Lung microvascular endothelial cell (primary cell): ENCODE results near the gene TEX28. TPM values are rescaled to one million over a fixed set of nuclear protein-coding genes. Genes with fewer than 3 reads are reported as not detected.
A peak's percentile ranks its signal among the peaks of the same experiment; 100 is the strongest.
"Not testable (repeated sequence)": the region's sequence is repeated elsewhere in the genome, so short reads cannot be mapped to it uniquely, and the experiment has no call there.

Source experiments
- DNase-seq, 2 donors: peaks; one replicate each; pipeline versions ENCODE4 v3.0.0 to v3.0.0-alpha.2; 2010; ENCODE audit warnings: low read depth in 2 of 2
- total RNA-seq: library from RNA; depleted of rRNA; stranded (reverse); fragments of >200 nt; gene quantifications from 2 replicates; pipeline ENCODE4 v1.2.1, GENCODE V29; 2014

Gene TEX28
- not detected in 2 replicates for total RNA-seq

GRCh38 chrX:154294791-154295574, at the start of gene TEX28:
Gene TEX28, minus strand, starts transcription at chrX:154295124. Its CDS starts 3,007 bp downstream, at chrX:154292117.
- no peak for DNase-seq

DNA sequence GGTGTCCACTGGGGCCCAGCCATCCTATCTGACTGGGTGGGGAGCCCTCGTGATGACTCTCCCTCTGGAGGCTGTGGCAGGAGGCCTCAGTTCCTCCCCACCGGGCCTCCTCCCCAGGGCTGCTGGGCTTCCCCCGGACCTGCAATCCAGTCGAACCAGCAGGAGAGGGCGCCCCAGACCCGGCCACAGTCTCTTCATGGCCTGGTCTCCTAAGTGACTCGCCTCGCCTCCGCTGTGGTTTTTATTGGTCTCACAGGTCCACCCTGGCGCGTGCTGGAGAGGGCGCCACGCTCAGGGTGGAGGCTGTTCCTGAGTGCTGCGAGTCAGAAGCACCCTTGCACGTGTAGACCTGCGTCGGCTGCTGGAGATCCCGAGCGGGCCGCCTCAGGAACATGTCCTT, 48.7 kb upstream of the TEX28 start:
- not testable (repeated sequence) for DNase-seq

GRCh38 chrX:154343063-154343462, 48.1 kb upstream of the TEX28 start:
- DNase-seq: not testable (repeated sequence)

DNA sequence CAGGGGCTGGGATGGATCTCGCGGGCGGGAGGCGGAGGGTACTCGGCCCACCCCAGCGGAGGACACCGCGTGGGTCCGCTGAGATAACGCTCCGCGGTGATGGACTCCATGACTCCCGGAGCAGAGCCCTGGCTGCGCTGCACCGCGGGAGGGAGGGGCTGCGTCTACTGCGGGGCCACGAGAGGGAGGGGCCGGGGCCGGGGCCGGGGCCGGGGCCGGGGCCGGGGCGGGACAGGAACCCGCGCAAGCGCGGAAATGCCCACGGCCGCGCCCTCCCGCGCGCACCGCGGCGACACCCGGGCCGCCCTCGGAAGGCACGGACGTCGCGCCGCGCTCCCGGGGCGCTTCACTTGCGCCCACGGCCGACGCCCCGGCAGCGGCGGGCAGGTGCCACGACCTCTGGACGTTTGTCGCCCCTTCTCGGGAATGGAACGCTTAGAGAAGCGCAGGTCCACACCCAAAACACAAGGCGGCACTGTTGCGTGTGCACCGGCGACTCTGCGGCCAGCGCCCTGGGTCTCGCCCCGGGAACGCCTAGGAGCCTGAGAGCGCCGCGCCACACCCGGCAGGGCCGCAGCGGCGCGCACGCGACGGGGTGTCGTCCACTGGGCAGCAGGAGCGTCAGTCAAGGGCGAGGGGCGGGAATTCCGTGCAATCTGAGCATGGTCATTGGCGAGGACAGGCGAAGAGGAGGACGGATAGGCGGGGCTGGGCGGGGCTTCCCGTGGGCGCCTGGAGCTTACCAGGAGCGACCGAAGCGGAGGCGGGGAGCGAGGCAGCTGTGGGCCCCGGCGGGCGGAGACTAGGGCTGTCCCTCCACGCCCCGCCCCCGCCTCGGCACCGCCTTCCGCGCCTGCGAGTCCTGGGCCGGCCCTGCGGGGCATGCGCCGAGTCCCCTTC, 46.7 kb upstream of the TEX28 start:
- DNase-seq: not testable (repeated sequence)

DNA sequence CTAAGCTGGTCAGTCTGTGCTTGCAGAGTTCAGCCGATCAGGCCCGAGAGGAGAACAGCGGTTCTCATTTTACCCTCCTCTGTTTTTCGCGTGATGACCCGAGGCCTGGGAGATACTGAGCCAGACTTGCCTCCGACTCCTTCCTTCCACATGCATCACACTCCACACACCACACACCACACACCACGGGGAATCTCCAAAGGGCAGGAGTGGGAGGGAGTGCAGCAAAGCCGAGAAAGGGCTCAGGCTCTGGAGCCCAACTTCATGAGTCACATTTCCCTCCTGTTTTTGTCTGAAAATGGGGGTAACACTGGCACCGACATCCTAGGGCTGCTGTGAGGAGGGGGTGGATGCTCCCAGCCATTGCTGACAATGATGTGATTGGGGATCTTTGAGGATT, 39.6 kb upstream of the TEX28 start:
- DNase-seq: peak in 1 of 2 donors; percentile 22

- peak in 1 of 2 donors; percentile 76 for DNase-seq
Measured at GRCh38 chrX:154333837-154334271, 38.9 kb upstream of the TEX28 start.

DNA sequence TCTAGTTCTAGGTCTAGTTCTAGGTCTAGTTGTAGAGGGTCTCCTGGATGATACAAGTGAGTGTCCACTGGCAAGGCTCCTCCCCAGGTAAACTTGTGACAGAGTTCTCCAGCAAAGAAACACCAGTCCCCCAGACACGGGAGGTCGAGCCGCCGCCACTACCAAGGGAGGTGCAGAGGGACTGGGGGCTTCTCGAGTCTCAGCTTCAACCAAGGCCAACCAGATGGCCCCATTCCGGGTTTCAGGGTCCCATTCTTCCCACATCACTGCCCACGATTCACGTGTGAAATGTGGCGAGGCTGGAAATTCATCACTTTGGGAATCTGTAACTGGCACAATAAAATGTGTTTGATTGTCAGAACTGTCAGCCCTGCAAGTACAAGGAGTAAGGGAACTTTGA, 38.2 kb upstream of the TEX28 start:
- no peak for DNase-seq

DNA sequence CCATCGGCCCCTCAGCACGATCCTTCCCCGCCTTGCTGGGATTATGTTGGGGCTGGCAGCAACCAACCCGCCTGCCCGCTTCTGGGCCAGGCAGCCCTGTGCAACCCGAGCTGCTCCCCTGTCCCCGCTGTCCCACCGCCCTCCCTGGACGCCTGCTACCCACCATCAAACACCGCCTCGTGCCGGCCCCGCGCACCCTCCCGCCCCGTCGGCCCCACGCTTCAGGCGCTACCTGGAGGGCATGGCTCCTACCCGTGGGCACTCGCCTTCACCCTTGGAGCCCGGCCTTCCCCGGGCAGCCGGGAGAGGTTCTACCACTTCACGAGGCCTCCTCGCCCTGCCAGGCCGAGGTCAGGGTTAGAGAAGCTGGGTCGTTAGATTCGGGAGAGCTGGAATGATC, 37.6 kb upstream of the TEX28 start:
- no peak for DNase-seq

DNA sequence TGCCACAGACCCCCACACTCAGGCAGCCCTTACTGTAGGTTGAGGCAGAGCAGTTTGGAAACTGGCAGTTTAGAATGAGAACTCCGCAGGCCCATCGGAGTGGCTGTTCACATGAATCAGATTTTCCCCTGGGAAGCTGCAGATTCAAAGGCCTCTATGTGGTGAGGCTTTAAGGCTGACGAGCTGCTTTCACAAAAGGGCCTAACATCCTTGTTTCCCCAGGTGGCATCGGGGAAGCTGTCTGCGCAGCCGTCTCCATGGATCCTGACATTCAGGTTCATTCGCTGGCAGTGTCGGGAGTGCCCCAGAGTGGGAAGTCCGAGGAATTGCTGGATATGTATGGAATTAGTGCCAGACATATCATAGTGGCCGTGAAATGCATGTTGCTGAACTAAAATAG, 34.4 kb upstream of the TEX28 start:
- DNase-seq: no peak

- DNase-seq: no peak
Measured at GRCh38 chrX:154328646-154329045, 33.7 kb upstream of the TEX28 start.

DNA sequence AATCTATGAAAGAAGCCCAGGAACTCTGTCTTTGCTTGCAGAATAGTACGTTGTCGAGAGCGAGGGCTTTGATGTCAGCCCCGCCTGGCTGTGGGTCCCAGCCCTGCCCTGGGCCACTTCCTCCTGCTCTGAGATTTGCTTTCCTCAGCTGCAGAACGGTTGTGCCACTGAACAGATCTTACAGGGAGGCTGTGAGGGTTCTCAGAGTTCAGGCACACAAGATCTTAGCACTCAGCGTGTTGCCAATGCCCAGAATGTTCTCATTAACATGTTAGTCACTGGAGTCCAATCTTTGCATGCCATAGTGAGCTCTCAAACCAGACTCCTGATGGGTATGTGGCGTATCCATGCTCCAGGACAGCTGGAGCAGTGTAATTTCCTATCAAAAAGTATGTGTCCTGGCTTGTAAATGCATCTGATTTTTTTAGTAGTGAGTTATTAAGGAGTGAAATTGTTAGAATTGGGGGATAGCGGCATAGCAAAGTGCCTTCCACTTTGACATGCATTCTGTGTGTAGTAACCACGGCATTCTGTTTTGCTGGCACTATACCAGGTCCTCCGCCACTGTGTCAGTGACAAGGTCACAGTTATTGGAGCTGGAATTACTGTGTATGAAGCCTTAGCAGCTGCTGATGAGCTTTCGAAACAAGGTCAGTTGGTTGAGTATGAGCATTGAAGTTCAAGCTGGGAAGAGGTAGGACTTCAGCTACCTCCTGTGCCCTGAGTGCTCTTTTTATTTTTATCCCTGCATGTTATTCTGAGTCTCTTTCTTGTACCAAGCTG, 32.3 kb upstream of the TEX28 start:
- peak in 1 of 2 donors; percentile 43 for DNase-seq

DNA sequence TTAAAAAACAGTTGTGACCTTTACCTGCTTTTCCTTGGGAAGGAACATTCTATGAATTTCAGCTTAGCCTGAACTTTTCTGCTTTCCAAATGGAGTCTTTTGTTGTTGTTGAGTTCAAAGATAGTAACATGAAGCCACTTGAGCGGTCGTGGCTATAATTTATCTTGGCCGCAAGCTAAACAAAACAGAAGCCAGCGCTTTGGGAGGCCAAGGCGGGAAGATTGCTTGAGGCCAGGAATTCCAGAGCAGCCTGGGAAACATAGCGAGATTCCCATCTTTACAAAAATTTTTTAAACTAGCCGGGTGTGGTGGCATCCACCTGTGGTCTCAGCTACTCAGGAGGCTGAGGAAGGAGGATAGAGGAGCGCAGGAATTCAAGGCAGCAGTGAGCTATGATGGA, 30.6 kb upstream of the TEX28 start:
- DNase-seq: no peak

DNA sequence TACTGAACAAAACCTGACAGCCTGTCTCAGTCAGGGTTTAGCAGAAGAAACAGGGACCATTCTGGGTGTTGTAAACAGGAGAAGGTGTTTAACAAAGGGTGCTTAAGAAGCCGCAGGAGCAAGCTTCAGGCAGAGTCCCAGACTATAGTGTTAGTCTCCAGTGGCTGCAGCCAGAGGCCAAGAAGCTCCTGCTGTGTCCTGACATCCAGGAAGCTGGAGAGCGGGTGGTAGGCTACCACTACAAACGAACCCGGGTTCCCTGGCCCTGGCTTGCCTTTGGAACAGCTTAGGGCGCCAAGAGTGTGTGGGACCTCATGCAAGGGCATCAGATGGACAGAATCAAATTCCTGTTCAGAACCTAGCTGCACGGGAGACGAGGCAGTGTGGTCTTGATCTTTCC, 28.6 kb upstream of the TEX28 start:
- DNase-seq: no peak

DNA sequence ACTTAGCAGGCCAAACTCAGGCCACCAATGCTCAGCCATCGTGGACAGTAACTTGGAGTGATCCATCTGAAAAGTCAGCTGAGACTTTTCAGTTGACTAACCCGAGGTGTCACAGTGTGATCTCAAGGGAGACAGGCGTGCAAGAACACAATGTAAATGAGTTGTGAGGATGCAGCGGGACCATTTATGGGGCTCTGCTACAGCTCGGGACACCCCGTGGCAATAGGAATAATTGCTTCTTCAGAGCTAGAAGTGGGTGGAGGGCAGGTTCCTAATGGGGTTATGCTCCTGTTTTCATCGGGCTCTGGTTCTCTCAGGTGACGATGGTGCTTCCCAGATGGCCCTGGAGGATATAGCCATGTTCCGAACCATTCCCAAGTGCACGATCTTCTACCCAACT, 28.0 kb upstream of the TEX28 start:
- no peak for DNase-seq

DNA sequence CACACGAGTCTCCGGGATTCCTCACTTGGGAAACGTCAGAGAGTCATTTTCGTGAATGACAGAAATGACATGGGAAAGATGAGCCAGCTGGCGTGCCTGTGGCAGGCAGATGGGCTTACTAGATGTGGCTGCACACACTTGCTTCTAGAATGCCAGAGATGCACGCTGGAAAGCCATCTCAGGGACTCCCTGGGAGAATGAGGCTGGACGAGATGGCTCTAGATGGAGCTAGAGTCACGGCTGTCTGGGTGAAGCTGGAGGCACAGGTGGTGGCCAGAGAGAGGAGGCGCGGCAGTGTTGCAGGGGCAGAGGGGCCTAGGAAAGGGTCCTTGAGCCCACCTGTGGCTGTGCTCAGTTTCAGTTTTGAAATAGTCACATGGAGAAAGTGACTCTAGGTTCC, 26.7 kb upstream of the TEX28 start:
- peak in 1 of 2 donors; percentile 26 for DNase-seq

DNA sequence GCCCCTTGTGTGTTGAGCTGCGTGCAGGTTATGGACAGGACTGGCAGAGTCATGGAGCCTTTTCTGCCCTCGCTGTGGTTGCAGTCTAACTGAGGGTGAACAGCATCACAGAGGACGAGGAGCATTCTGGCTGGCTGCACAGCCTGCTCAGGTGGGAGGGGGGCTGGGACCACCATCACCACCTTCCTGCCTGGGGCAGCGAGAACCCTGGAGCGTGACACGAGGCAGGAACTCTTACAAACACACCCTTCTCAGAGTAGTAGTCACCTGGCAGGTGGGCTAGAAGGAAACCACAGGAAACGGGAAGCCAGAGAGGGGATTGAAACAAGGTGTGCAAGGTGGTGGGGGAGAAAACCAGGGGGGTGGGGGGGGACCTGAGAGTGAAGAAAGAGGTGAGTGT, 26.2 kb upstream of the TEX28 start:
- DNase-seq: no peak

GRCh38 chrX:154320406-154320805, 25.5 kb upstream of the TEX28 start:
- no peak for DNase-seq

GRCh38 chrX:154317391-154317995, 22.6 kb upstream of the TEX28 start:
- DNase-seq: peak; percentile 40 to 46

DNA sequence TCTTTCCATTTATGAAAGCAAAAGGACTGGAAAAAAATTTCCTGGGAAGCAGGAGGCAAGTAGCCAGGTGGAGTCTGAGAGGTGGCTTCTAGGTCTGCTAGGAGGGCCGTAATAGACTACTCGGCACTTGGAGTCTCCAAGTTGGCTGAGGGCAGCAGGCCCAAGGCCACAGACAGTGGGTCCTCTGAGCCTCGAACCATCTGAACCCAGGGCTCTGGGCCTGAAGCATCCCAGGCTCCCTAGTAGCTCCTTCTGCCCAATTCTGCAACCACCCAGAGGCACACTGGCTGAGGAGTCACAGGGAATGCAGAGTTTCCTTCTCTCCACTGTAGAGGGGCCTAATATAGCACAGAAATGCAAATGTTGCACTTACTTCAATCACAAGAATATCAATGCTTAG, 20.5 kb upstream of the TEX28 start:
- DNase-seq: no peak

DNA sequence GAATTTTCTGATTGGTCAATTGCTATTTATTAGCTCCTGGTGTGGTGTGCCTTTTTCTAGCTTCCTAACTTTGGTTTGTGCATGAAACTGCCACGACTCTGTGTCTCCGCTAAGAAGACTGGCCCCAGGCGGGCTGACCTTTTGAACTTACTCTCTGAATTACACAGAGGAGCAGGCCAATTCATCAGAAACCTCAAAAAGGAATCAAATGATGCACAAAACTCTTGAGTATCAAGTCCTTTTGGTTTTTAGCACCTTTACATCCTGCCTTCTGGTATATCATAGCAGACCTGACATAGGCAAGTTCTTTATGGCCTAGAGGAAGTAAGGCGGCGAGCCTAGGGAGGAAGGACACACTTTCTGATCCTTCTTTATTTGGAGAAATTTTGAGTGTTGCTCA, 18.2 kb upstream of the TEX28 start:
- DNase-seq: no peak

DNA sequence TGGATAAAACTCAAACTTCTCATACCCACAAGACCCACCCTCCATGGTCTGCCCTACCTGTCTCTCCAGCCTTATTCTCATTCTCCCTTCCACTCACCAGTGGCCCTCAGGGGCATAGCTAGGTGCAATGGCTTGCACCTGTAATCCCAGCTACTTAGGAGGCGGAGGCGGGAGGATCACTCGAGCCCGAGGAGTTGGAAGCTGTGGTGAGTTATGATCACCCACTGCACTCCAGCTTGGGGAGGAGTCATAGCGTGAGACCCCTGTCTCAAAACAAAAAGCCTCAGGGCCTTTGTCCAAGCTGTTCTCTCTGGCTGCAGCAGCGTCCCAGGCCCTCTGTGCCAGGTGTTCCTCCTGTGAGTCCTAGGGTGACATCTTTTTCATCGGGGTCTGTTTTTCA, 17.2 kb upstream of the TEX28 start:
- no peak for DNase-seq
